Measurements from ENCODE around the gene SPOUT1. TPM values are rescaled to one million over a fixed set of nuclear protein-coding genes. Genes with fewer than 3 reads are reported as not detected.
A peak's percentile ranks its signal among the peaks of the same experiment; 100 is the strongest.

The SPOUT1 gene
- total RNA-seq (70.0 and 73.0 TPM in 2 replicates), polyA plus RNA-seq (61.3 and 86.4 TPM in 2 replicates), polyA minus RNA-seq (38.1 and 54.9 TPM in 2 replicates)
- total RNA-seq (2013): 40.3 TPM

GRCh38 chr9:128829477-128830251, at the start of gene SPOUT1:
TSS of gene SPOUT1 (minus strand) at chr9:128829794. CDS start at chr9:128829780, 14 bp downstream.
- Mint-ChIP-seq H3K4me3 (peak within 1 kb of the TSS; percentile 97), H3K27me3 (no peaks in the 10 kb centered on the region), H3K27ac (peak within 1 kb of the TSS; percentile 95), H3K9me3 (ENCODE audit: insufficient read depth) (no peaks in the 10 kb centered on the region), H3K4me1 (peaks cover 19% of the 10 kb centered on the region)
- peak; percentile 95 for DNase-seq
- H3K4me1 ChIP-seq (ENCODE audit: control insufficient read depth in 2 of 2, insufficient read depth in 2 of 2, low read length in 2 of 2): peaks cover 12 to 17% of the 10 kb centered on the region in 2 donors
- POLR2A ChIA-PET: interaction anchor here (0.6 to 1.2 kb wide), 6 partner anchors 8 to 520 kb away, joined by 3 to 6 read pairs (median 4); no protein-coding TSS in a partner anchor
- TF ChIP-seq EZH2 (IDR thresholded peaks at IDR 0.05; ENCODE audit: borderline replicate concordance, insufficient read depth, low read depth, low read length, poor library complexity, severe bottlenecking): no peak
- no peak for TF ChIP-seq CTCF (IDR thresholded peaks at IDR 0.05)
- peak within 1 kb of the TSS; percentile 79 for H3K9ac ChIP-seq (ENCODE audit: low read length)
- ATAC-seq (ENCODE audit: low read depth): peak; percentile 99
- no peaks in the 10 kb centered on the region for H3K27me3 ChIP-seq (replicated peaks in 1 of 4; ENCODE audit: control extremely low read depth in 1 of 4, control insufficient read depth in 3 of 4, insufficient read depth in 4 of 4, low read length in 3 of 4)
- peaks cover 4% of the 10 kb centered on the region for H4K20me1 ChIP-seq (ENCODE audit: control insufficient read depth, insufficient read depth, low read length, poor library complexity, severe bottlenecking)
- H3K4me3 ChIP-seq (ENCODE audit: control extremely low read depth in 1 of 5, extremely low read depth in 1 of 5, insufficient read depth in 1 of 5, low read depth in 2 of 5, low read length in 4 of 5): peak within 1 kb of the TSS; percentile 43 to 97 (median 91)
- CTCF ChIA-PET: interaction anchor here (0.9 to 3.0 kb wide), 5 partner anchors 11 to 99 kb away, joined by 3 to 23 read pairs (median 7); partner anchors contain the start of gene ENDOG
- intact Hi-C loops (cut with micrococcal nuclease): loop anchor here (1.0 kb wide), 5 partner anchors 11 to 140 kb away; partner anchors contain the start of genes DOLK, ENDOG, LRRC8A and NUP188
- peak within 1 kb of the TSS; percentile 74 for H3K4me2 ChIP-seq (replicated peaks; ENCODE audit: low read depth, low read length, poor library complexity, severe bottlenecking)
- H3K79me2 ChIP-seq (ENCODE audit: control insufficient read depth, insufficient read depth, low read length): peaks cover 20% of the 10 kb centered on the region
- H3K36me3 ChIP-seq (replicated peaks in 1 of 2; ENCODE audit: control extremely low read depth in 1 of 2, control insufficient read depth in 1 of 2, extremely low read depth in 1 of 2, insufficient read depth in 2 of 2, low read length in 1 of 2): peaks cover 0 to 28% of the 10 kb centered on the region in 2 experiments
- no peaks in the 10 kb centered on the region for H3K9me3 ChIP-seq (ENCODE audit: control extremely low read depth in 1 of 3, control insufficient read depth in 2 of 3, insufficient read depth in 1 of 3, low read length in 2 of 3)
- peak within 1 kb of the TSS; percentile 42 to 74 for H3K27ac ChIP-seq (ENCODE audit: low read length in 2 of 2)
- WGBS (ENCODE audit: insufficient coverage): under 1% methylated on average over 48 of the region's 56 CpGs
- H2AFZ ChIP-seq (ENCODE audit: insufficient read depth, low read depth, low read length, poor library complexity, severe bottlenecking): peak within 1 kb of the TSS; percentile 83

Data from B cell (primary cell).